ENCODE results near the gene PGAP3. TPM values are rescaled to one million over a fixed set of nuclear protein-coding genes. Genes with fewer than 3 reads are reported as not detected.

PGAP3 gene
- total RNA-seq, 1 experiment from 2014 or later: 13.2 TPM

DNA sequence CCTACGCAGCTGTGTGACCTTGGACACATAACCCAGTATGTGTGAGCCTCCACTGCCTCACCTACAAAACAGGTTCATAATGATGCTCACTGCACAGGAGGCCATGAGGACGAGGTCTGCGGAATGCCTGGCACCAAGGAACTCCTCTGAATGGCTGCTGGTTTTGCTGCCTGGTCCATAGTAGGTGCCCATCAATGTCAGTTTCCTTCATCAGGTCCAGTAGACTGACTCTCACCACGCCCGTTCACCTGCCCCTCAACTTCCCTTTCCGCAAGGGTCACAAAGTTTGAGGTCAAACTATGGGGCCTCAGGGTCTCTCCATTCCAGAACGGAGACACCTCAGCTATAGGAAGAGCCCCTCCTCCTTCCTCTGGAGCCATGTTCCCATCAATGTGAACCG, 10.8 kb downstream of the PGAP3 start:
- Mint-ChIP-seq H3K27ac (ENCODE audit: low read depth, unreplicated experiment) (no peak overlapping the region), H3K36me3 (ENCODE audit: insufficient read depth, unreplicated experiment) (no peaks in the 10 kb centered on the region), H3K27me3 (ENCODE audit: insufficient read depth, unreplicated experiment) (no peaks in the 10 kb centered on the region), H3K9me3 (ENCODE audit: unreplicated experiment) (no peaks in the 10 kb centered on the region), H3K4me3 (ENCODE audit: unreplicated experiment) (no peak overlapping the region), H3K4me1 (ENCODE audit: insufficient read depth, unreplicated experiment) (peaks cover 4% of the 10 kb centered on the region)
- intact Hi-C loops (cut with micrococcal nuclease): no loop called here
- no peak for DNase-seq (ENCODE audit: unreplicated experiment)
- no TSS peak for BruUV-seq (replicated peaks)
- TF ChIP-seq, protein P1, sequence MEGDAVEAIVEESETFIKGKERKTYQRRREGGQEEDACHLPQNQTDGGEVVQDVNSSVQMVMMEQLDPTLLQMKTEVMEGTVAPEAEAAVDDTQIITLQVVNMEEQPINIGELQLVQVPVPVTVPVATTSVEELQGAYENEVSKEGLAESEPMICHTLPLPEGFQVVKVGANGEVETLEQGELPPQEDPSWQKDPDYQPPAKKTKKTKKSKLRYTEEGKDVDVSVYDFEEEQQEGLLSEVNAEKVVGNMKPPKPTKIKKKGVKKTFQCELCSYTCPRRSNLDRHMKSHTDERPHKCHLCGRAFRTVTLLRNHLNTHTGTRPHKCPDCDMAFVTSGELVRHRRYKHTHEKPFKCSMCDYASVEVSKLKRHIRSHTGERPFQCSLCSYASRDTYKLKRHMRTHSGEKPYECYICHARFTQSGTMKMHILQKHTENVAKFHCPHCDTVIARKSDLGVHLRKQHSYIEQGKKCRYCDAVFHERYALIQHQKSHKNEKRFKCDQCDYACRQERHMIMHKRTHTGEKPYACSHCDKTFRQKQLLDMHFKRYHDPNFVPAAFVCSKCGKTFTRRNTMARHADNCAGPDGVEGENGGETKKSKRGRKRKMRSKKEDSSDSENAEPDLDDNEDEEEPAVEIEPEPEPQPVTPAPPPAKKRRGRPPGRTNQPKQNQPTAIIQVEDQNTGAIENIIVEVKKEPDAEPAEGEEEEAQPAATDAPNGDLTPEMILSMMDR (IDR thresholded peaks at IDR 0.05; ENCODE audit: unreplicated experiment): no peak
- CTCF ChIA-PET: interaction anchor here (0.9 to 1.0 kb wide), 2 partner anchors 13 to 22 kb away, joined by 3 read pairs; no protein-coding TSS in a partner anchor
- POLR2A ChIA-PET: no interaction called here

DNA sequence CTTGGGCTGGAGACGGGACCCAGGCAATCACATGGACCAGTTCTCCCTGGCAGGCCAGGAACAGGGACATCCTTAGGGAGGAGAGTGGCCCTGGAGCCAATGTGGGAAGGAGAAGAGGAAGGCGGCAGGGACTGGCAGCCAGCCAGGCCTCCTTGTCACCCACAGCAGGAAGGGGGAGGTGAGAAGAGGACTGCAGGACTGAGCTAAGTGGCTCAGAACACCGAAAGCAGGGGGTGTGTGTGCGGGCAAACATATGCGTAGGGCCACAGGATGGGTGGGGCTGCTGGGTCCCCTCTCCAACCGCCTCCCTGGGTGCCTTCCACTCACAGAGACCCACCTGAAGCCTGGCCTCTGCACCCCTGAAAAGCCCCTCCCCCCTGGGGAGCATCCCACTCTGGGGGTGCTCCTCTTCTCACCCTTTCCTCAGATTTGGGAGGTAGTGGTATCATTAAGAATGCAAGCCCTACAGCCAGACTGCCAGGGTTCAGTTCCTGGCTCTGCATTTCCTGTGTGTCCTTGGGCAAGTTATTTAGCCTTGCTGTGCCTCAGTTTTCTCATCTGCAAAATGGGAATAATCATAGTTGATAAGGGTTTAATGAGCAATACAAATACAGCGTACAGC, 11.5 kb downstream of the PGAP3 start:
- Mint-ChIP-seq H3K36me3 (ENCODE audit: insufficient read depth, unreplicated experiment) (no peaks in the 10 kb centered on the region), H3K27me3 (ENCODE audit: insufficient read depth, unreplicated experiment) (no peaks in the 10 kb centered on the region), H3K9me3 (ENCODE audit: unreplicated experiment) (no peaks in the 10 kb centered on the region), H3K27ac (ENCODE audit: low read depth, unreplicated experiment) (no peak overlapping the region), H3K4me3 (ENCODE audit: unreplicated experiment) (no peak overlapping the region), H3K4me1 (ENCODE audit: insufficient read depth, unreplicated experiment) (peaks cover 4% of the 10 kb centered on the region)
- intact Hi-C loops (cut with micrococcal nuclease): no loop called here
- ChIA-PET CTCF (interaction anchor here (1.6 kb wide), 1 partner anchor 22 kb away, joined by 5 read pairs; no protein-coding TSS in a partner anchor), POLR2A (no interaction called here)
- TF ChIP-seq, protein P1 (IDR thresholded peaks at IDR 0.05; ENCODE audit: unreplicated experiment): no peak
- DNase-seq (ENCODE audit: unreplicated experiment): no peak
- no TSS peak for BruUV-seq (replicated peaks)

DNA sequence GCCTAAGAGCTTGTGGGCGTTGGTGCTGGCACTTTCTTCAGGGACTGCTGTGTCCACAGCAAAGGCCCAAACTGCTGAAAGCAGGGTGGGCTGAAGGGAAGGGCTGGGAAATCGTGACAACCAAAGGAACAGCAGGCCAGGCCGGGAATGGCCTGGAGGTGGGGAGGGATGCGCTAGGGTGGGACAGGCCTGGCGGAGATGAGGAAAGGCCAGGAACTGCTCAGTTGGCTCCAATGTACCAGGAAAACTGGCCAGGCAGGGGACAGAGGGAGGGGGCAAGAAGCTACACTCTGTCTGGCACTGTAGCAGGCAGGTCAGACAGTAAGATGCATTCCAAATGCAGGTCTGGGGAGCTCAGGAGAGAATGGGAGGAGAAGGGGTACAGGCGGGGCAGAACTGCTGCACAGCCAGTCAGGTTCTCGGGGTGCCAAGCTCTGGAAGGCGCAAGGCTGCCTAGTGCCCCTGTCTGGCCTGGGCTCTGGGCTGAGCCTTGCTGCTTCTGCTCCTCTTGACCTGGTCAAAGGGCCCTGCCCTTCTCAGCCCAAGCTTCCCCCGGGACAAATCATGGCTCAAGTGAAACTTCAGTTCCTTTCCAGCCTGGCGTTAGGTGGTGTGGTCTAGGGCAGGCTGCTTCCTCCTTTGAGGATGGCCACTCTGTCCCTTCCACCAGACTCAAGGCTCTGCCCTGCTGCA, 12.3 kb downstream of the PGAP3 start:
- DNase-seq (ENCODE audit: unreplicated experiment): no peak
- Mint-ChIP-seq H3K4me3 (ENCODE audit: unreplicated experiment) (no peak overlapping the region), H3K27me3 (ENCODE audit: insufficient read depth, unreplicated experiment) (peaks cover 6% of the 10 kb centered on the region), H3K4me1 (ENCODE audit: insufficient read depth, unreplicated experiment) (peaks cover 4% of the 10 kb centered on the region), H3K36me3 (ENCODE audit: insufficient read depth, unreplicated experiment) (peaks cover 4% of the 10 kb centered on the region), H3K9me3 (ENCODE audit: unreplicated experiment) (no peaks in the 10 kb centered on the region), H3K27ac (ENCODE audit: low read depth, unreplicated experiment) (no peak overlapping the region)
- no TSS peak for BruUV-seq (replicated peaks)
- TF ChIP-seq, protein P1 (IDR thresholded peaks at IDR 0.05; ENCODE audit: unreplicated experiment): no peak
- intact Hi-C loops (cut with micrococcal nuclease): no loop called here
- ChIA-PET POLR2A (no interaction called here), CTCF (interaction anchor here (1.0 to 1.6 kb wide), 2 partner anchors 21 to 42 kb away, joined by 4 to 5 read pairs; no protein-coding TSS in a partner anchor)

DNA sequence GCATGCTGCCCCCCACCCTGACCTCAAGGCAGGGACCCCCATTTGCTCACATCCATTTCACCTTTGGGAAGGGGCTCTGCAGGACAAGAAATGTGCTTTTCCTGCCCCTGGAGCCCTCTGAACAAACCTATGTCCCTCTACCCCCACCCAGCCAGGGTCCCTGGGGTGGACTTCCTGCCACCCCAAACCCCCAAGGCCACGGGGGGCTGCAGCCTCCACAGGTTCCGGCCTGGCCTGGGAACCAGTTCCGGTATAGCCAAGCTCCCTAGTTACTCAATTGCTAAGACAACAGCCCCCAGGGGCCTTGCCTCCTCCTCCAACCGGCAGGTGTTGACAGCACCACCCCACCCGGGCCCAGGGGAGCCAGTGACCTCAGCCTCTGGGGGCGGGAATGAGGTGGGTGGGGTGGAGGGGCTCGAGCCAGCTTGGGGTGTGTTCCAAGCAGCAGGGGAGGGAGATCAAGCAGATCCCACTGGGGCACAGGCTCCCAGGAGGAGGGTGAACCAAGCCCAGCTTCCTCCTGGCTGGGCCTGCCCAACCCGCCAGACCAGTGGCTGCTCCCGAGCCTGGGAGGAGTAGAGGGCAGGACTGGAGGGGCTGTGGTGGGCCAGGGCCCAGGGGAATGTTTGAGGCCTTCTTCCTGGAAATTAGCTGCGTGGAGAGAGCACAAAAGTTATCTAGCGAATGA, 13.0 kb downstream of the PGAP3 start:
- peaks cover 7% of the 10 kb centered on the region for H3K36me3 Mint-ChIP-seq (ENCODE audit: insufficient read depth, unreplicated experiment)
- peaks cover 4% of the 10 kb centered on the region for H3K4me1 Mint-ChIP-seq (ENCODE audit: insufficient read depth, unreplicated experiment)
- no peak overlapping the region for H3K27ac Mint-ChIP-seq (ENCODE audit: low read depth, unreplicated experiment)
- intact Hi-C loops (cut with micrococcal nuclease): no loop called here
- peaks cover 11% of the 10 kb centered on the region for H3K27me3 Mint-ChIP-seq (ENCODE audit: insufficient read depth, unreplicated experiment)
- H3K4me3 Mint-ChIP-seq (ENCODE audit: unreplicated experiment): no peak overlapping the region
- TF ChIP-seq, protein P1 (IDR thresholded peaks at IDR 0.05; ENCODE audit: unreplicated experiment): no peak
- no TSS peak for BruUV-seq (replicated peaks)
- POLR2A ChIA-PET: no interaction called here
- CTCF ChIA-PET: interaction anchor here (0.7 to 1.6 kb wide), 3 partner anchors 20 to 42 kb away, joined by 3 to 5 read pairs (median 4); no protein-coding TSS in a partner anchor
- DNase-seq (ENCODE audit: unreplicated experiment): no peak
- no peaks in the 10 kb centered on the region for H3K9me3 Mint-ChIP-seq (ENCODE audit: unreplicated experiment)
